Panc1 (cell line): ENCODE results near the gene SMARCB1. TPM values are rescaled to one million over a fixed set of nuclear protein-coding genes. Genes with fewer than 3 reads are reported as not detected.

ENCODE experiments used
- ATAC-seq: fragments of 200-7000 bp; cut with Tn5 transposase; 2 replicates; pipeline ENCODE4 v1.9.1; 2020; ENCODE audit warnings: mild to moderate bottlenecking, moderate library complexity
- BruUV-seq: library from RNA; stranded (reverse); fragments of 400-500 nt; replicated peaks from 2 replicates; lab custom pipeline; 2021; lab: Mats Ljungman, UMichigan
- CTCF ChIA-PET: fragments of 300-600 bp; sonication (Branson Sonifier 250); formaldehyde crosslinking; loops from one replicate; lab custom pipeline; 2022; ENCODE audit warnings: antibody characterized with exemption; lab: Charles Lee
- POLR2A ChIA-PET: fragments of 300-600 bp; sonication (Branson Sonifier 250); formaldehyde crosslinking; loops from one replicate; lab custom pipeline; 2022; ENCODE audit warnings: antibody characterized with exemption; lab: Charles Lee
- DNase-seq: peaks from one replicate; pipeline ENCODE4 v3.0.0-alpha.2; 2010; ENCODE audit warnings: low read depth, low spot score
- H3K27ac ChIP-seq: 2 replicates; pipeline ENCODE4 v1.5.1; 2011; ENCODE audit warnings: mild to moderate bottlenecking, low read length, inconsistent platforms
- H3K27me3 ChIP-seq: fragments of 200-500 bp; sonication (Bioruptor generic); 2 replicates; pipeline ENCODE4 v1.6.0; 2014; ENCODE audit warnings: low read length, inconsistent platforms; ENCODE audit not compliant: control insufficient read depth, insufficient read depth
- H3K36me3 ChIP-seq: fragments of 200-500 bp; sonication (Bioruptor generic); 2 replicates; pipeline ENCODE4 v1.5.1; 2014; ENCODE audit warnings: inconsistent platforms, mild to moderate bottlenecking, low read length, moderate library complexity; ENCODE audit not compliant: control insufficient read depth, insufficient read depth
- H3K4me1 ChIP-seq: 2 replicates; pipeline ENCODE4 v1.5.1; 2011; ENCODE audit warnings: inconsistent platforms, mild to moderate bottlenecking, low read length, moderate library complexity; ENCODE audit not compliant: control insufficient read depth, insufficient read depth
- H3K4me3 ChIP-seq, 2 experiments: 2 replicates each; pipeline ENCODE4 v1.5.1; 2011 to 2012; ENCODE audit warnings: low read depth in 2 of 2, low read length in 2 of 2, mild to moderate bottlenecking in 2 of 2, inconsistent platforms in 1 of 2, moderate library complexity in 1 of 2
- H3K9me3 ChIP-seq: fragments of 200-500 bp; sonication (Bioruptor generic); 2 replicates; pipeline ENCODE4 v1.5.1; 2014; ENCODE audit warnings: low read depth, mild to moderate bottlenecking, inconsistent platforms, low read length, moderate library complexity; ENCODE audit not compliant: control insufficient read depth, insufficient read depth
- CTCF ChIP-seq: fragments of 450-650 bp; IDR thresholded peaks from 2 replicates; pipeline ENCODE4 v1.5.1; 2017; ENCODE audit warnings: mild to moderate bottlenecking
- POLR2AphosphoS5 ChIP-seq: IDR thresholded peaks from 2 replicates; pipeline ENCODE4 v1.6.1; 2012; ENCODE audit warnings: mild to moderate bottlenecking, low read depth, low read length, moderate library complexity
- REST ChIP-seq, 2 experiments: IDR thresholded peaks; 2 replicates each; pipeline ENCODE4 v1.6.1; 2011 to 2012; ENCODE audit warnings: low read depth in 2 of 2, control low read depth in 1 of 2, low read length in 1 of 2, mild to moderate bottlenecking in 1 of 2, moderate library complexity in 1 of 2; ENCODE audit not compliant: insufficient read depth in 1 of 2
- SIN3A ChIP-seq: IDR thresholded peaks from 2 replicates; pipeline ENCODE4 v1.6.1; 2012; ENCODE audit warnings: low read depth, mild to moderate bottlenecking, low read length, moderate library complexity, borderline replicate concordance; ENCODE audit not compliant: insufficient read depth
- TCF7L2 ChIP-seq: IDR thresholded peaks from 2 replicates; pipeline ENCODE4 v1.6.1; 2011; ENCODE audit warnings: mild to moderate bottlenecking, low read depth, low read length, inconsistent platforms
- in situ Hi-C: cut with HindIII; loops from 2 replicates; pipeline ENCODE4 v1.10.0; 2016; ENCODE audit warnings: low sequenced_read_pairs, low pct_unique_long_range_greater_than_20kb
- intact Hi-C: fragments of 100-400 bp; cut with micrococcal nuclease; formaldehyde crosslinking; loops from one replicate; pipeline ENCODE4 v1.10.0; 2022; ENCODE audit not compliant: unreplicated experiment
- total RNA-seq: library from RNA; stranded (reverse); gene quantifications from one replicate; pipeline ENCODE4 v1.2.1, GENCODE V29; 2021; ENCODE audit not compliant: unreplicated experiment

Gene SMARCB1
- total RNA-seq, 1 experiment from 2014 or later: 70.2 TPM

GRCh38 chr22:23791738-23792645 lies 5.2 kb downstream of the SMARCB1 start:
- TF ChIP-seq REST (IDR thresholded peaks at IDR 0.05; ENCODE audit: insufficient read depth in 1 of 2, low read depth in 2 of 2, low read length in 1 of 2): no peak
- TF ChIP-seq SIN3A: no peak
- TF ChIP-seq POLR2AphosphoS5: no peak
- no peak for TF ChIP-seq CTCF
- no peak for TF ChIP-seq TCF7L2
- no TSS peak for BruUV-seq
- ATAC-seq (no peak), DNase-seq (no peak)
- no peak overlapping the region for H3K27ac ChIP-seq
- ChIA-PET POLR2A (interaction anchor here (0.6 kb wide), 1 partner anchor 25 kb away, joined by 6 read pairs; no protein-coding TSS in a partner anchor), CTCF (no interaction called here)
- intact Hi-C loops: no loop called here
- no peaks in the 10 kb centered on the region for H3K4me1 ChIP-seq
- H3K36me3 ChIP-seq: no peaks in the 10 kb centered on the region
- H3K27me3 ChIP-seq: no peaks in the 10 kb centered on the region
- in situ Hi-C loops: no loop called here
- H3K4me3 ChIP-seq: no peak overlapping the region
- H3K9me3 ChIP-seq: no peaks in the 10 kb centered on the region

- in situ Hi-C loops (no loop called here), intact Hi-C loops (no loop called here)
- Histone ChIP-seq H3K4me1 (no peaks in the 10 kb centered on the region), H3K27ac (no peak overlapping the region), H3K4me3 (no peak overlapping the region), H3K9me3 (no peaks in the 10 kb centered on the region), H3K36me3 (no peaks in the 10 kb centered on the region), H3K27me3 (no peaks in the 10 kb centered on the region)
- no TSS peak for BruUV-seq
- DNase-seq (no peak), ATAC-seq (no peak)
- CTCF ChIA-PET: no interaction called here
- POLR2A ChIA-PET: interaction anchor here (0.8 kb wide), 1 partner anchor 19 kb away, joined by 3 read pairs; no protein-coding TSS in a partner anchor
- TF ChIP-seq REST (IDR thresholded peaks at IDR 0.05; ENCODE audit: insufficient read depth in 1 of 2, low read depth in 2 of 2, low read length in 1 of 2): no peak
- TF ChIP-seq POLR2AphosphoS5: no peak
- no peak for TF ChIP-seq CTCF
- TF ChIP-seq SIN3A: no peak
- TF ChIP-seq TCF7L2: no peak
Measured at GRCh38 chr22:23793326-23793725, 6.6 kb downstream of the SMARCB1 start.
